WTC11 (cell line): ENCODE results near the gene LAD1. TPM values are rescaled to one million over a fixed set of nuclear protein-coding genes. Genes with fewer than 3 reads are reported as not detected.

Experiments
- total RNA-seq: library from RNA; stranded (reverse); gene quantifications from 3 replicates; pipeline ENCODE4 v1.2.3, GENCODE V29; 2021

LAD1 gene
- total RNA-seq, 1 experiment from 2014 or later = 14.9 TPM

Other genes starting within 250 kb of the LAD1 start
- 97.5 to 109 TPM (median 102 TPM) in 3 replicates for gene TMEM9, start 244.8 kb downstream of the LAD1 start, total RNA-seq
- 0.11 TPM in 1 of 3 replicates, not detected in the others for gene IGFN1, start 208.5 kb downstream of the LAD1 start, total RNA-seq
- gene PKP1, start 115.8 kb downstream of the LAD1 start, total RNA-seq = 0.18 to 0.41 TPM (median 0.24 TPM) in 3 replicates
- 6.1 to 10.1 TPM (median 7.9 TPM) in 3 replicates for gene TNNT2, start 21.6 kb downstream of the LAD1 start, total RNA-seq
- 0.34 to 0.50 TPM (median 0.44 TPM) in 3 replicates for gene TNNI1, start 22.4 kb upstream of the LAD1 start, total RNA-seq
- 53.9 to 95.1 TPM (median 59.7 TPM) in 3 replicates for gene PHLDA3, start 69.9 kb upstream of the LAD1 start, total RNA-seq
- 10.7 to 15.4 TPM (median 14.3 TPM) in 3 replicates for gene CSRP1, start 107.8 kb upstream of the LAD1 start, total RNA-seq
- 41.0 to 51.0 TPM (median 46.2 TPM) in 3 replicates for gene NAV1, start 139.8 kb upstream of the LAD1 start, total RNA-seq